NCI-H446 treated with DMSO at 0.1 percent for 48 hours (cell line): ENCODE measurements around the gene MARVELD3.
"Not testable (repeated sequence)": the region's sequence is repeated elsewhere in the genome, so short reads cannot be mapped to it uniquely, and the experiment has no call there.

Experiments used
- DNase-seq: peaks from one replicate; lab custom pipeline; 2025; lab: John Stamatoyannopoulos, UW

The MARVELD3 gene

GRCh38 chr16:71626018-71626857, at the start of gene MARVELD3:
Gene MARVELD3 (plus strand): TSS chr16:71626184. CDS start chr16:71626230, 46 bp downstream.
- DNase-seq: no peak

DNA sequence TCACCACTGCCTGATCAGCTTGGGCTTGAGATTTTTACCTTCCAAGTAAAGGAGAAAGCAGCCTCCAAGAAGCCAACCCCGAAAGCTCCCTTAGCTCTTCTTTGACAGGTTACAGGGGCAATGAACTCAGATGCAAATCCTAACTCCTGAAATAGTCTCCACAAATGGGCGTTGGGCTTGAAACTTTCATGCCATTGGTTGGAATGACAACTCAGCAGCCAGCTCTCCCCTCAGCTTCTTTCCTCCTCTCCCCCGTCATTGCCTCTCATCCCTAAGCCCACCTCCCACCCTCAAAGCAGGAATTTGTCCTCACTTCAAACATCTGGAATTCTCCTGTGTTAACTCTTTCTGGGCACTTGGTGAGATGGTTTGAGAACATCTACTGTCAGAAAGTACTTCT, 49.0 kb upstream of the MARVELD3 start, which contains the start of gene TAT:
Gene TAT, minus strand, starts transcription at position 122 of the 400 bp plus-strand sequence. CDS start 677 bp downstream, outside the sequence.
- DNase-seq: no peak

DNA sequence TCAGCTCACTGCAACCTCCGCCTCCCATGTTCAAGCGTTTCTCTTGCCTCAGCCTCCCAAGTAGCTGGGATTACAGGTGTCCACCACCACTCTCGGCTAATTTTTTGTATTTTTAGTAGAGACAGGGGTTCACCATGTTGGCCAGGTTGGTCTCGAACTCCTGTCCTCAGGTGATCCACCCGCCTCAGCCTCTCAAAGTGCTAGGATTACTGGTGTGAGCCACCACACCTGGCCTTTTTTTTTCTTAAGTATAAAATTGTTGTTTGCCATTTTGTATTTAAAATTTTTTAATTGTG, 43.5 kb upstream of the MARVELD3 start:
- DNase-seq: not testable (repeated sequence)

- no peak for DNase-seq
These were observed 41.3 kb upstream of the MARVELD3 start for GRCh38 chr16:71584543-71585317.

DNA sequence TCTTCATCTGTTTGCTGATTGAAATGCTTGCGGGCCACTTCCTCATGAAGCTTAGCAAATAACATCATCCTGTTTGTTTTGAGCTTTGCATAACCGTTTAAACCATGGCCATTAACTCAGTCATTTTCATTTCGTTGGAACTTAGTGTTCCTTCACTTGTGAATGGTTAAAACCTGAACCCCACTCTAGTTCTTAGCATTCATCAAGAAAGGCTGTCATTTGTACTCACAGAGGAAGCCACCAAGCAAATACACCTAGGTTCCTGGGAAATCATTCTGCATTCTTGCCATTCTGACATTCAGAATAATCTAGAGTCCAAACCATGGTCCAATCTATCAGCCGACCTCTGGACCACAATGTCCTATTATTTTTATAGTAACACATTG, 40.7 kb upstream of the MARVELD3 start:
- no peak for DNase-seq

DNA sequence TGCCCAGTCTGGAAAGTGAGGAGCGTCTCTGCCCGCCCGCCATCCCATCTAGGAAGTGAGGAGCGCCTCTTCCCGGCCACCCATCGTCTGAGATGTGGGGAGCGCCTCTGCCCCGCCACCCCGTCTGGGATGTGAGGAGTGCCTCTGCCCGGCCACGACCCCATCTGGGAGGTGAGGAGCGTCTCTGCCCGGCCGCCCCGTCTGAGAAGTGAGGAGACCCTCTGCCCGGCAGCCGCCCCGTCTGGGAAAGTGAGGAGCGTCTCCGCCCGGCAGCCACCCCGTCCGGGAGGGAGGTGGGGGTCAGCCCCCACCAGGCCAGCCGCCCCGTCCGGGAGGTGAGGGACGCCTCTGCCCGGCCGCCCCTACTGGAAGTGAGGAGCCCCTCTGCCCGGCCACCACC, 36.6 kb upstream of the MARVELD3 start:
- DNase-seq: not testable (repeated sequence)

- not testable (repeated sequence) for DNase-seq
These were observed 35.9 kb upstream of the MARVELD3 start for GRCh38 chr16:71590071-71590470.

GRCh38 chr16:71590584-71590983, 35.4 kb upstream of the MARVELD3 start:
- DNase-seq: no peak

GRCh38 chr16:71591917-71592316, 34.1 kb upstream of the MARVELD3 start:
- DNase-seq: no peak

GRCh38 chr16:71593048-71593999, 32.7 kb upstream of the MARVELD3 start:
- DNase-seq: no peak

DNA sequence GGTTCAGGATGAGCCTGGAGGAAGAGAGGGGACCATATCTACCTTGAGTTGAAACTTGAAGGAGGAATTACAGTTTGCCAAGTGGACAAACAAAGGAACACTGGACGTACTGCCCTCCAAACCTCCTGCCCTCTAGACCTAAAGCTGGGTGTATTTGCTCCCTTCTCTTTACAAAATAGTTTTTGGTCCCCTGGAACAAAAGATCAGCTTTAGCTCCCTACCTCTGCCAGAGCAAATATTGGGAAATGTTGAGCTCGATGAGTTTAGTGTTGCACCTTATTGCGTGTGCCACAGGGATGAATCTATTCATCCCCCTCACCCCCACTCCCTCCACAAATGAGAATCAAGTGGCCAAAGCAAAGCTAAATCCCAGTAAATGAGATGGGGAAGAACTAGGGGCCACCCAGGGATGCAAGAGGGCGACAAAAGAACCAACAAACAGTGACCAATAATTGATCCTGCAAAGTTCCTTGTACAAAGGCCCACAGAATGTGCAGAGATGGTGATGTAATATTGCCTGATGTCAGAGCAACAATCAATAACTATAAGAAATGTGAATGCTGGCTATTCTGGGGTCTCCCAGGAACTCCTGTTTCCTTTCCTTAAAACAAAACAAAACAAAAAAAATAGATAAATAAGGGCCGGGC, 31.9 kb upstream of the MARVELD3 start:
- no peak for DNase-seq

DNA sequence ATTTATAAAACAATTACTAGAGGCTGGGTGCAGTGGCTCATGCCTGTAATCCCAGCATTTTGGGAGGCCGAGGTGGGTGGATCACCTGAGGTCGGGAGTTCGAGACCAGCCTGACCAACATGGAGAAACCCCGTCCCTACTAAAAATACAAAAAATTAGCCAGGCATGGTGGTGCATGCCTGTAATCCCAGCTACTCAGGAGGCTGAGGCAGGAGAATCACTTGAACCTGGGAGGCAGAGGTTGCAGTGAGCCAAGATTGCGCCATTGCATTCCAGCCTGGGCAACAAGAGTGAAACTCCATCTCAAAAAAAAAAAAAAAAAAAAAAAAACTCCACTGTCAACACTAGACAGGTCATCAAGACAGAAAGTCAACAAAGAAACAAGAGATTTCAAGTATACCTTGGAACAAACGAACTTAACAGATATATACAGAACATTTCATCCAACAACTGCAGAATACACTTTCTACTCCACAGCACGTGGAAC, 30.6 kb upstream of the MARVELD3 start:
- DNase-seq: not testable (repeated sequence)

DNA sequence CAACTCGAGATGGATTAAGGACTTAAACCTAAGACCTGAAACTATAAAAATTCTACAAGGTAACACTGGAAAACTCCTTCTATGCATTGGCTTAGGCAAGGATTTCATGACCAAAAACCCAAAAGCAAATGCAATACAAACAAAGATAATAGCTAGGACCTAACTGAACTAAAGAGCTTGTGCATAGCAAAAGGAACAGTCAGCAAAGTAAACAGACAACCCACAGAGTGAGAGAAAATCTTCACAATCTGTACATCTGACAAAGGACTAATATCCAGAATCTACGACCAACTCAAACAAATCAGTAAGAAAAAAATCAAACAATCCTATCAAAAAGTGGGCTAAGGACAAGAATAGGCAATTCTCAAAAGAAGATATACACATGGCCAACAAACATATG, 27.6 kb upstream of the MARVELD3 start:
- not testable (repeated sequence) for DNase-seq

- DNase-seq: no peak
These were observed 25.2 kb upstream of the MARVELD3 start for GRCh38 chr16:71600822-71601221.

- DNase-seq: no peak
These were observed 16.9 kb upstream of the MARVELD3 start for GRCh38 chr16:71609066-71609465.

DNA sequence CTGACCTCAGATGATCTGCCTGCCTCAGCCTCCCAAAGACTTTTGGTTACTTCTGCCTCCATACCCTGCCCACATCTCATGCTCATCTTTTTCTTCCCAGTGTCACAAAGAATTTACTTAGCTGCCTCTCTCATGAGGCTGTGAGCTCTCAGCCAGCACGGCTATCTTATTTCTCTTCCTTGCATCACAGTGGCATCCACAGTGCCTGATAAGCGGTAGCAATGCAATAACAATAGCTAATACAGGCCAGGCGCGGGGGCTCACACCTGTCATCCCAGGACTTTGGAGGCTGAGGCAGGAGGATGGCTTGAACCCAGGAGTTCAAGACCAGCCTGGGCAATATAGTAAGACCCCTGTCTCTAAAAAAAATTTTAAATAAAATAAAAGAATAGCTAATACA, 15.5 kb upstream of the MARVELD3 start:
- DNase-seq: no peak

DNA sequence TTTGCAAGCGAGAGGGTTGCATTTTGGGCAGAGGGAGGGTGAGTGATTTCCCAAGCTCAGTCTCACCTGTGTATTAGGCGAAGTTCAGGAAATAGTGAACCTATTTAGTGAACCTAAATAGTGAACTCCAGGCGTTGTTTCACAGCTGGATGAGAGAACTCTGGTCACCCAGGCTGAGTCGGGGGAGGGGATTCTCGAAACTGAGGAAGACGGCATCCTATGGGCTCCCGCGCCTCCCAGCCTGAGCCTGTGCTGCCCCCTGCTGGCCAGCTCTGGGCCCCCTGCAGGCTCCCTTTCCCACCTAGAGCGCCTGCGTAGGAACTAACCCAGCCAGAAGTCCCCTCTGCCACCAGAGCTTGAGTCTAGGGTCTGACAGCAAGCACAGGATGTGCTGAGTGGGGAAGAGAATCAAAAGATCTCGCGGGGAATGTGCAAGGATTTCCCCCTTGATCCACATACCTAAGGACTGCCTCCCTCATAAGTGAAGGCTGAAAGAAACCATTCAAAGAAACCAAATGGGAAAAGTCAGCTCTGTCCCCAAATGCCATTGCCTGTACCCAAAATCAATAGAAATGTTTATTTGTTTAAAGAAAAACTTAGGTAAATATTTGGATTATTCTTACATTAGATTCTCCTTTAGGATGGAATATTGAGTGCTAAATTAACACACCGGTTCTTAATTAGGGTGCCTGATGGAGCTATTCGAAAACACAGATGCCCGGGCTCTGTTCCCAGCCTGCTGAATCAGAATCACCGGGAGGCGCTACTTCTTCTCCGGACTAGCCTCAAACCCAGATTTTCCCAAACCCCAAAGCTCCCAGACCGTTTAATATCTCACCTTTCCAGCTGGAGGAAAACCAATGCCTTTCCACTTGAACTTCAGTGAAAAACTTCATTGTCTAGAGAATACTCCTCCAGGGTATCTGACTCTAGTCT, 14.8 kb upstream of the MARVELD3 start:
- DNase-seq: no peak

- DNase-seq: not testable (repeated sequence)
These were observed 11.0 kb upstream of the MARVELD3 start for GRCh38 chr16:71614956-71615355.

GRCh38 chr16:71618429-71618828, 7.6 kb upstream of the MARVELD3 start:
- DNase-seq: no peak

DNA sequence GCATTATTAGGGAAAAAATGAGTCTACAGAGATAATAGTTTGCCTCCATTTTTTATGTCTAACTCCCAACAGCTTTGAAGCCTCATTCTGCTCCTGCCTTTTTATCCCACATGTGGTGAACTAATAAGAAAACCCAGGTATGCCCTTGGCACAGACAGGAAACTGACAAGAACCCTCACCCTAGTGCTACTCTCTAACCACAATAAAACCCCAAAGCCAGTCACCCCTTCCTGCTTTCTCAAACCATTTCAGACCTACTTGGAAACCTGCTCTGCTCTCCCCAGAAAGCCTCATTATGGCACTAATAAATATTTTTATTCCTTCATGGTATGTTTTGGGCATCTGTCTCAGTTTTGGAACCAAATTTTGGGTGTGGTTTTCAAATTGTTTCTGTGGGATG, 3.9 kb upstream of the MARVELD3 start:
- no peak for DNase-seq
